ENCODE data around the gene CLTCL1. TPM values are rescaled to one million over a fixed set of nuclear protein-coding genes. Genes with fewer than 3 reads are reported as not detected.
"Not testable (repeated sequence)": the region's sequence is repeated elsewhere in the genome, so short reads cannot be mapped to it uniquely, and the experiment has no call there.

The CLTCL1 gene
- polyA plus RNA-seq, 1 donor (not counting 4 experiments of a cell fraction or from before 2014, with no cell fraction given) = 12.4 TPM

- Histone ChIP-seq H3K4me1 (ENCODE audit: control insufficient read depth, extremely low read depth, insufficient read depth, low read length) (no peaks in the 10 kb centered on the region), H3K9ac (ENCODE audit: control insufficient read depth, extremely low read depth, insufficient read depth, low read length) (no peak overlapping the region), H3K27me3 (ENCODE audit: control insufficient read depth, extremely low read depth, insufficient read depth, low read length) (no peaks in the 10 kb centered on the region), H3K4me3 (ENCODE audit: control insufficient read depth in 2 of 3, extremely low read depth in 1 of 3, insufficient read depth in 2 of 3, low read depth in 1 of 3, low read length in 3 of 3) (no peak overlapping the region), H3K4me2 (ENCODE audit: control insufficient read depth, extremely low read depth, insufficient read depth, low read depth, low read length) (no peak overlapping the region), H3K9me3 (ENCODE audit: control insufficient read depth, low read depth, low read length) (peaks cover 4% of the 10 kb centered on the region), H3K9me1 (ENCODE audit: control insufficient read depth, extremely low read depth, insufficient read depth, low read length) (no peaks in the 10 kb centered on the region), H3K27ac (ENCODE audit: control insufficient read depth, insufficient read depth, low read length) (no peak overlapping the region), H2AFZ (ENCODE audit: control insufficient read depth, low read length) (no peak overlapping the region), H4K20me1 (ENCODE audit: control insufficient read depth, extremely low read depth, insufficient read depth, low read length) (no peaks in the 10 kb centered on the region), H3K79me2 (ENCODE audit: control insufficient read depth, insufficient read depth, low read length) (no peaks in the 10 kb centered on the region), H3K36me3 (ENCODE audit: control insufficient read depth in 2 of 2, extremely low read depth in 1 of 2, insufficient read depth in 2 of 2, low read length in 2 of 2) (no peaks in the 10 kb centered on the region)
- dilution Hi-C loops (cut with MboI; ENCODE audit: extremely low pct_ligation_motif_present, low sequenced_read_pairs) = no loop called here
- TF ChIP-seq EZH2 (IDR thresholded peaks at IDR 0.05; ENCODE audit: low read length) = no peak
- TF ChIP-seq, protein P1, sequence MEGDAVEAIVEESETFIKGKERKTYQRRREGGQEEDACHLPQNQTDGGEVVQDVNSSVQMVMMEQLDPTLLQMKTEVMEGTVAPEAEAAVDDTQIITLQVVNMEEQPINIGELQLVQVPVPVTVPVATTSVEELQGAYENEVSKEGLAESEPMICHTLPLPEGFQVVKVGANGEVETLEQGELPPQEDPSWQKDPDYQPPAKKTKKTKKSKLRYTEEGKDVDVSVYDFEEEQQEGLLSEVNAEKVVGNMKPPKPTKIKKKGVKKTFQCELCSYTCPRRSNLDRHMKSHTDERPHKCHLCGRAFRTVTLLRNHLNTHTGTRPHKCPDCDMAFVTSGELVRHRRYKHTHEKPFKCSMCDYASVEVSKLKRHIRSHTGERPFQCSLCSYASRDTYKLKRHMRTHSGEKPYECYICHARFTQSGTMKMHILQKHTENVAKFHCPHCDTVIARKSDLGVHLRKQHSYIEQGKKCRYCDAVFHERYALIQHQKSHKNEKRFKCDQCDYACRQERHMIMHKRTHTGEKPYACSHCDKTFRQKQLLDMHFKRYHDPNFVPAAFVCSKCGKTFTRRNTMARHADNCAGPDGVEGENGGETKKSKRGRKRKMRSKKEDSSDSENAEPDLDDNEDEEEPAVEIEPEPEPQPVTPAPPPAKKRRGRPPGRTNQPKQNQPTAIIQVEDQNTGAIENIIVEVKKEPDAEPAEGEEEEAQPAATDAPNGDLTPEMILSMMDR (optimal IDR thresholded peaks at IDR 0.05 in 1 of 3, IDR thresholded peaks at IDR 0.05 in 1 of 3, conservative IDR thresholded peaks at IDR 0.05 in 1 of 3; ENCODE audit: extremely low read depth in 1 of 3, insufficient read depth in 2 of 3, low read length in 3 of 3) = no peak
- FAIRE-seq (no peak), DNase-seq (ENCODE audit: low read depth, low spot score) (no peak)
These were observed 26.3 kb upstream of the CLTCL1 start for GRCh38 chr22:19317865-19318264.

- Histone ChIP-seq H3K36me3 (ENCODE audit: control insufficient read depth in 2 of 2, extremely low read depth in 1 of 2, insufficient read depth in 2 of 2, low read length in 2 of 2) (no peaks in the 10 kb centered on the region), H3K27me3 (ENCODE audit: control insufficient read depth, extremely low read depth, insufficient read depth, low read length) (no peaks in the 10 kb centered on the region), H3K9me1 (ENCODE audit: control insufficient read depth, extremely low read depth, insufficient read depth, low read length) (no peaks in the 10 kb centered on the region), H3K4me3 (ENCODE audit: control insufficient read depth in 2 of 3, extremely low read depth in 1 of 3, insufficient read depth in 2 of 3, low read depth in 1 of 3, low read length in 3 of 3) (no peak overlapping the region), H4K20me1 (ENCODE audit: control insufficient read depth, extremely low read depth, insufficient read depth, low read length) (no peaks in the 10 kb centered on the region), H2AFZ (ENCODE audit: control insufficient read depth, low read length) (no peak overlapping the region), H3K9ac (ENCODE audit: control insufficient read depth, extremely low read depth, insufficient read depth, low read length) (no peak overlapping the region), H3K9me3 (ENCODE audit: control insufficient read depth, low read depth, low read length) (no peaks in the 10 kb centered on the region), H3K4me2 (ENCODE audit: control insufficient read depth, extremely low read depth, insufficient read depth, low read depth, low read length) (no peak overlapping the region), H3K4me1 (ENCODE audit: control insufficient read depth, extremely low read depth, insufficient read depth, low read length) (no peaks in the 10 kb centered on the region), H3K27ac (ENCODE audit: control insufficient read depth, insufficient read depth, low read length) (no peak overlapping the region), H3K79me2 (ENCODE audit: control insufficient read depth, insufficient read depth, low read length) (no peaks in the 10 kb centered on the region)
- FAIRE-seq (no peak), DNase-seq (ENCODE audit: low read depth, low spot score) (no peak)
- dilution Hi-C loops (cut with MboI; ENCODE audit: extremely low pct_ligation_motif_present, low sequenced_read_pairs) = no loop called here
- TF ChIP-seq, protein P1 (optimal IDR thresholded peaks at IDR 0.05 in 1 of 3, IDR thresholded peaks at IDR 0.05 in 1 of 3, conservative IDR thresholded peaks at IDR 0.05 in 1 of 3; ENCODE audit: extremely low read depth in 1 of 3, insufficient read depth in 2 of 3, low read length in 3 of 3) = no peak
- TF ChIP-seq EZH2 (IDR thresholded peaks at IDR 0.05; ENCODE audit: low read length) = no peak
These were observed 16.4 kb upstream of the CLTCL1 start for GRCh38 chr22:19307872-19308271.

DNA sequence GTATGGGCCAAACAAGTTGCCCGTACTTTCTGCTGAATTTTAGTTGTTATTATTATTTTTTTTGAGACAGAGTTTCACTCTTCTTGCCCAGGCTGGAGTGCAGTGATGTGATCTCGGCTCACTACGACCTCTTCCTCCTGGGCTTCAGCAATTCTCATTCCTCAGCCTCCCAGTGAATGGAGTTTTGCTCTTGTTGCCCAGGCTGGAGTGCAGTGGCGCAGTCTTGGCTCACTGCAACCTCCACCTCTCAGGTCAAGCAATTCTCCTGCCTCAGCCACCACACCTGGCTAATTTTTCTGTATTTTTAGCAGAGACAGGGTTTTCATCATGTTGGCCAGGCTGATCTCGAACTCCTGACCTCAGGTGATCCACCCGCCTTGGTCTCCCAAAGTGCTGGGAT lies 15.0 kb upstream of the CLTCL1 start:
- dilution Hi-C loops (cut with MboI; ENCODE audit: extremely low pct_ligation_motif_present, low sequenced_read_pairs); FAIRE-seq; H3K27me3 ChIP-seq (ENCODE audit: control insufficient read depth, extremely low read depth, insufficient read depth, low read length): not testable (repeated sequence)

More for the DNA sequence above, 15.0 kb upstream of the CLTCL1 start:
- H3K9me3 ChIP-seq (ENCODE audit: control insufficient read depth, low read depth, low read length); H2AFZ ChIP-seq (ENCODE audit: control insufficient read depth, low read length); H3K9ac ChIP-seq (ENCODE audit: control insufficient read depth, extremely low read depth, insufficient read depth, low read length); DNase-seq (ENCODE audit: low read depth, low spot score); H3K36me3 ChIP-seq (ENCODE audit: control insufficient read depth in 2 of 2, extremely low read depth in 1 of 2, insufficient read depth in 2 of 2, low read length in 2 of 2); H3K4me3 ChIP-seq (ENCODE audit: control insufficient read depth in 2 of 3, extremely low read depth in 1 of 3, insufficient read depth in 2 of 3, low read depth in 1 of 3, low read length in 3 of 3); H3K79me2 ChIP-seq (ENCODE audit: control insufficient read depth, insufficient read depth, low read length); H3K4me1 ChIP-seq (ENCODE audit: control insufficient read depth, extremely low read depth, insufficient read depth, low read length); H3K27ac ChIP-seq (ENCODE audit: control insufficient read depth, insufficient read depth, low read length); H3K4me2 ChIP-seq (ENCODE audit: control insufficient read depth, extremely low read depth, insufficient read depth, low read depth, low read length); H3K9me1 ChIP-seq (ENCODE audit: control insufficient read depth, extremely low read depth, insufficient read depth, low read length); H4K20me1 ChIP-seq (ENCODE audit: control insufficient read depth, extremely low read depth, insufficient read depth, low read length): not testable (repeated sequence)
